Globus pallidus (tissue), 1 donor: Measurements from ENCODE around the gene ADAMTS6.
"Not testable (repeated sequence)": the region's sequence is repeated elsewhere in the genome, so short reads cannot be mapped to it uniquely, and the experiment has no call there.

Experiments
- DNase-seq: peaks from one replicate; pipeline ENCODE4 v3.0.0-alpha.2; 2015; ENCODE audit warnings: low spot score

The ADAMTS6 gene, protein sequence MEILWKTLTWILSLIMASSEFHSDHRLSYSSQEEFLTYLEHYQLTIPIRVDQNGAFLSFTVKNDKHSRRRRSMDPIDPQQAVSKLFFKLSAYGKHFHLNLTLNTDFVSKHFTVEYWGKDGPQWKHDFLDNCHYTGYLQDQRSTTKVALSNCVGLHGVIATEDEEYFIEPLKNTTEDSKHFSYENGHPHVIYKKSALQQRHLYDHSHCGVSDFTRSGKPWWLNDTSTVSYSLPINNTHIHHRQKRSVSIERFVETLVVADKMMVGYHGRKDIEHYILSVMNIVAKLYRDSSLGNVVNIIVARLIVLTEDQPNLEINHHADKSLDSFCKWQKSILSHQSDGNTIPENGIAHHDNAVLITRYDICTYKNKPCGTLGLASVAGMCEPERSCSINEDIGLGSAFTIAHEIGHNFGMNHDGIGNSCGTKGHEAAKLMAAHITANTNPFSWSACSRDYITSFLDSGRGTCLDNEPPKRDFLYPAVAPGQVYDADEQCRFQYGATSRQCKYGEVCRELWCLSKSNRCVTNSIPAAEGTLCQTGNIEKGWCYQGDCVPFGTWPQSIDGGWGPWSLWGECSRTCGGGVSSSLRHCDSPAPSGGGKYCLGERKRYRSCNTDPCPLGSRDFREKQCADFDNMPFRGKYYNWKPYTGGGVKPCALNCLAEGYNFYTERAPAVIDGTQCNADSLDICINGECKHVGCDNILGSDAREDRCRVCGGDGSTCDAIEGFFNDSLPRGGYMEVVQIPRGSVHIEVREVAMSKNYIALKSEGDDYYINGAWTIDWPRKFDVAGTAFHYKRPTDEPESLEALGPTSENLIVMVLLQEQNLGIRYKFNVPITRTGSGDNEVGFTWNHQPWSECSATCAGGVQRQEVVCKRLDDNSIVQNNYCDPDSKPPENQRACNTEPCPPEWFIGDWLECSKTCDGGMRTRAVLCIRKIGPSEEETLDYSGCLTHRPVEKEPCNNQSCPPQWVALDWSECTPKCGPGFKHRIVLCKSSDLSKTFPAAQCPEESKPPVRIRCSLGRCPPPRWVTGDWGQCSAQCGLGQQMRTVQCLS (N-terminal part only)

GRCh38 chr5:65481635-65482295 lies at the start of gene ADAMTS6:
TSS of gene ADAMTS6 (minus strand) at chr5:65481920. CDS start at chr5:65473673, 8,247 bp downstream.
- peak; percentile 92 for DNase-seq

DNA sequence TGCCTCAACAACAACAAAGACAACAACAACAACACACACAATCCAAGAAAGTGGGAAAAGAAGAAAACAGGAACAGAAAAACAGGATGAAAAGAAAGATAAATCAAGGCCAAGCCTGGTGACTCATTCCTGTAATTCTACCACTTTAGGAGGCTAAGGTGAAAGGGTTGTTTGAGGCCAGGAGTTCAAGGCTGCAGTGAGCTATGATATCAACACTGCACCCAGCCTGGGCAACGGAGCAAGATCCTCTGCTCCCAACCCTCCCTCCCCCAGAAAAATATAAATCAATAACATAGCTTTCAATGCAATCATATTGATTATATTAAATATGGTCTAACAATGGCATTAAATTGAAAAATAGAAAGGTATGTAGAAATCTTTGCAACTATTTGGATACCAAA lies 49.2 kb upstream of the ADAMTS6 start:
- no peak for DNase-seq

- DNase-seq: no peak
Measured at GRCh38 chr5:65525726-65526125, 44.0 kb upstream of the ADAMTS6 start.

DNA sequence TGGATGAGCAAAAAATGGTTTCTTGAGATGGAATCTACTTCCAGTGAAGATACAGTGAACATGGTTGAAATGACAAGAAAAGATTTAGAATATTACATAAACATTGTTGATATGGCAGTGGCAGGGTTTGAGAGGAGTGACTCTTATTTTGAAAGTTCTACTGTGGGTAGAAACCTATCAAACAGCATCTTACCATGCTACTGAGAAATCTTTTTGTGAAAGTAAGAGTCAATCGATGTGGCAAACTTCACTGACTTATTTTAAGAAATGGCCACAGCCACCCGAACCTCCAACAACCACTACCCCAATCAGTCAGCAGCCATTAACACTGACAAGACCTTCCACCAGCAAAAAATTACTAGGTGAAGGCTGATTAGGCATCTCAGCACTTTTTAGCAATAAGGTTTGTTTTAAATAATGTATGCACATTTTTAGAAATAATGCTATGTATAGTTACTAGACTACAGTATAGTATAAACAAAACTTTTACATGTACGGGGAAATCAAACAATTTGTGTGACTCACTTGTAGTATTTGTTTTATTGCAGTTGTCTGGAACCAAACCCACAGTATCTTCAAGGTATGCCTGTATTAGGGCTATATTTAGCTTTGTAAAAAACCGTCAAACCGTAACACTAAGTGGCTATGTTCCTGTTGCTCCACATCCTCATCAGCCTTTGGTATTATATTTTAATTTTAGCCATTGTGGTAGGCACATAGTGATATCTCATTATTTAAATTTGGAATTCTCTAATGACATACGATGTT lies 30.6 kb upstream of the ADAMTS6 start:
- DNase-seq: no peak

DNA sequence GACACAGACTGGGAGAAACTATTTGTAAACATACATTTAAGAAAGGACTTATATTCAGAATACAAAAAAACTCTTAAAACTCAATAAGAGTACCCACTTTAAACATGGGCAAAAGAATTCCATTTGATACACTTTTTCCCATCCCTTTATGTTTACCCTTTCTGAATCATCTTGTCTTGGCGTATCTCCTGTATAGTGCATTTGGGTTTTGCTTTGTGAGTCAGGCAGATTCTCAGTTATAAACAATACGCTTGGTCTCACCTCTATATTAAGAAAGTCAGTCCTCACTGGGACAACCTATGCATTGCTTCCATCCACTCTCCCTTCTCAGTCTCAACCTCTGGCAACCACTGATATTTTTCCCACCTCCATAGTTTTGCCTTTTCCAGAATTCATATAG lies 27.3 kb upstream of the ADAMTS6 start:
- no peak for DNase-seq

DNA sequence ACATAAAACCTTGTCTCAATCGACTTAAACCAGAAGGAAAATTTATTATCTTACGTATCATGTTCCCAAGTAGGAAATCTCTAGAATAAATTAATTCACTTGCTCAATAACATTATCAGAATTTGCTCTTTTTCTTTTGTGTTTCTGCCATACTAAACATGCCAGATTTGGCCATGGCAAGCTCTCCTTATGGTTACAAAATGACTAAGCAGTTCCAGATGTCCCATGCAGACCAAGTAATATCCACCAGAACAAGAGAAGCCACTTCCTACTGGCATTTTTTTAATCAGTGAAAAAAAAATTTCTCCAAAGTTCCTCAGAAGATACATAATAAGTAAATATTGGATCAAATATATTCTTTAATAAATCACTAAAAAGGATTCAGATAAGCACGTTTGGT lies 25.2 kb upstream of the ADAMTS6 start:
- no peak for DNase-seq

- DNase-seq: no peak
Measured at GRCh38 chr5:65489119-65489518, 7.4 kb upstream of the ADAMTS6 start.

GRCh38 chr5:65488038-65488687 lies 6.4 kb upstream of the ADAMTS6 start:
- DNase-seq: not testable (repeated sequence)

GRCh38 chr5:65486803-65487202 lies 5.1 kb upstream of the ADAMTS6 start:
- not testable (repeated sequence) for DNase-seq

GRCh38 chr5:65485405-65485804 lies 3.7 kb upstream of the ADAMTS6 start:
- DNase-seq: no peak

DNA sequence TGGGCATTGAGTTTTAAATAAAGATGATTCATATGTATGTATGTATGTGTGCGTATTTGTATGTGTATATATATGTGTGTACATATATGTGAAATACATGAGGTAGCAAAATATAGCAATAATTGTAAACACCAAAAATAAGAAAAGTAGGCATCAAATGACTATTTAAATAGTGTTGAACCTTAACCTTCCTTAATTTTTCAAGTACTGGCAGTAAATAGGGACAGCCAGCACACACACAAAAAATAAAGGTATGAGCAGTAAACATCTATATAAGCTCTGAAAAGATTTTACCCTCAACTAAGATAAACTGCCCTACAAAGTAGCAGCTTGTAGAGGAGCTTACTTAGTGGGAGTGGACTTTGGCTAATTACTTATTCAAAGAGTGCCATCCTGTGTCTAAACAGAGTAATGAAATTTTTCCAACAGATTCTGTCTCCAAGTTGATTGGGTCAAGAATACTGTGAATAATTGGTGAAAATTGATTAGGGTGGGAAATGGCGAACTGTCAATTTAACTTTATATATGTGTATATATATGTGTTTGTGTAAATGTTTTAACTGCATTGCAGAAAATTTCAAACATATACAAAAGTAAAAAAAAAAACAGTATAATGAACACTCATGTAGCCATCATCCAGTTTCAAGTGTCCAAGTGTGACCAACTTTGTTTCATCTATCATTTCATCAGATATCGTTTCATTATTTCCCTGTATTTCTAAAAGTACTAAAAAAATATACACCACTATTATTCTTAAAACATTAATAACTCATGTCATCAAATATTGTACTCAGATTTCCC lies 2.0 kb upstream of the ADAMTS6 start:
- peak; percentile 78 for DNase-seq

GRCh38 chr5:65482736-65483545 lies 1.2 kb upstream of the ADAMTS6 start:
- peak; percentile 57 for DNase-seq

- peak; percentile 55 for DNase-seq
Measured at GRCh38 chr5:65482296-65482735, 596 bp upstream of the ADAMTS6 start.

- no peak for DNase-seq
Measured at GRCh38 chr5:65481171-65481581, 544 bp downstream of the ADAMTS6 start.

- DNase-seq: peak; percentile 58
Measured at GRCh38 chr5:65480306-65480865, 1.3 kb downstream of the ADAMTS6 start.

DNA sequence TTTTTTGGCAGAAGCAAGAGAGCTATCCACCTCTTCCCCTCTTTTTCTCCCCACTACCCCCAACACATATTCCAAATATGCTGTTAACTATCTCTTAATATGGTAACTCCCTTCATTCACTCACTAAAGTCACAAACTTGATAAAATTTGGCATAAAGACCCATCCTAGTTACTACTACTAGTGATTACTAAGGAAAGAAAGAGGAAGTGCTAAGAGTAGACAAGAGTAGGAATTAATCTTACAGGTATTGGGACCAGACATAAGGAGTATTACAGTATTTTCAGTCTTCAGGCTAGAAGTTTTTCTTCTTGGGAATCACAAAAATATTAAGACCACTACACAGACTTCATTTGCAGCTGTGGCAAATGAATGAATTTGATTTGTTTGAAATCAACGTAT lies 2.2 kb downstream of the ADAMTS6 start:
- no peak for DNase-seq

DNA sequence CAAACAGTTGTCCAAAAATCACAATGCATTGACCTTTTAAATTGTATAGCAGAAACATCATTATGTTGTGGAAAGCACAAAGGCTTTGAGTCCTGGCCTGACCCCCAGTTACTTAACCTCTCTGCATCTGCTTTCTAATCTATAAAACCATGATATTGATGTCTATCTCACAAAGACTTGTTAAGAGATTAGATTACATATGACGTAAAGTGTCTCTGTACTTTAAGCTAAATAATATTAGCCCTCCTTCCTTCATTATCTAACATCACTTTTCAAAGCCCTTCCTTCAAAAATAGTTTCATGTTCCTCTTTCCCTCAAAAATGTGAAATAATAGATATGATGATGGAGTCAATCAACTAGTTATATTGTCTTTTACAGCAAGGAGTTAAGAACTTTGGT lies 3.4 kb downstream of the ADAMTS6 start:
- DNase-seq: no peak

- DNase-seq: no peak
Measured at GRCh38 chr5:65475895-65476294, 5.8 kb downstream of the ADAMTS6 start.

GRCh38 chr5:65475336-65475735 lies 6.4 kb downstream of the ADAMTS6 start:
- DNase-seq: no peak
